Measurements from ENCODE around the gene KL. TPM values are rescaled to one million over a fixed set of nuclear protein-coding genes. Genes with fewer than 3 reads are reported as not detected.

KL gene
- total and polyA plus RNA-seq, 2 of the 8 experiments (the other 6 are each of a cell fraction or from before 2014, with no cell fraction given) = 0.02 TPM; not detected in 1

- Histone ChIP-seq H3K9ac (replicated peaks in 1 of 4; ENCODE audit: extremely low read depth in 1 of 4, low read depth in 3 of 4, low read length in 3 of 4) (no peak overlapping the region), H2BK12ac (ENCODE audit: low read depth, low read length) (0 out of 2 replicates have a peak overlapping the region, but pooled peaks have one; percentile 64), H4K8ac (ENCODE audit: extremely low read depth, insufficient read depth, low read length) (no peak overlapping the region), H2BK15ac (ENCODE audit: low read length) (no peak overlapping the region), H3K27ac (ENCODE audit: low read depth, low read length) (no peak overlapping the region), H2AK5ac (ENCODE audit: low read depth, low read length) (no peak overlapping the region), H3K79me1 (ENCODE audit: low read depth, low read length) (no peaks in the 10 kb centered on the region), H3K23me2 (ENCODE audit: low read depth, low read length) (no peaks in the 10 kb centered on the region), H2BK20ac (ENCODE audit: low read length) (no peak overlapping the region; the same call in 1 of the 2 replicates), H3K79me2 (ENCODE audit: control insufficient read depth in 1 of 2, insufficient read depth in 2 of 2, low read length in 2 of 2) (no peaks in the 10 kb centered on the region), H3K4ac (replicated peaks; ENCODE audit: insufficient read length, low read depth, low read length) (no peak overlapping the region), H3K4me2 (ENCODE audit: insufficient read depth in 1 of 2, low read depth in 2 of 2, low read length in 2 of 2) (peak overlapping the region in 1 of 2 experiments; percentile 34; a peak in 2 of 4 replicates), H2BK120ac (replicated peaks; ENCODE audit: low read depth, low read length) (no peak overlapping the region), H4K5ac (ENCODE audit: insufficient read length, low read depth, low read length) (no peak overlapping the region), H3K23ac (ENCODE audit: insufficient read length) (no peak overlapping the region), H2AFZ (ENCODE audit: low read length) (peak overlapping the region; percentile 29; the same call in 1 of the 2 replicates), H2BK5ac (ENCODE audit: low read depth, low read length) (peak overlapping the region; percentile 45; the same call in 1 of the 2 replicates), H3K27me3 (replicated peaks in 1 of 4; ENCODE audit: control insufficient read depth in 3 of 4, extremely low read depth in 1 of 4, insufficient read depth in 3 of 4, low read length in 3 of 4) (no peaks in the 10 kb centered on the region), H3K18ac (ENCODE audit: extremely low read depth, low read length) (no peak overlapping the region), H3K4me1 (replicated peaks in 1 of 4; ENCODE audit: control insufficient read depth in 3 of 4, insufficient read depth in 4 of 4, low read length in 3 of 4) (peaks cover 0 to 8% (median 5%) of the 10 kb centered on the region in 4 experiments; a peak in 4 of 7 replicates), H3K9me3 (ENCODE audit: insufficient read depth in 2 of 2, low read depth in 1 of 2, low read length in 1 of 2) (no peaks in the 10 kb centered on the region), H3K14ac (ENCODE audit: insufficient read length) (no peak overlapping the region), H3K36me3 (ENCODE audit: control insufficient read depth in 2 of 4, insufficient read depth in 4 of 4, low read length in 3 of 4) (no peaks in the 10 kb centered on the region), H3K4me3 (ENCODE audit: extremely low read depth in 1 of 4, insufficient read depth in 2 of 4, low read depth in 3 of 4, low read length in 4 of 4) (no peak overlapping the region), H4K20me1 (replicated peaks in 1 of 2; ENCODE audit: control insufficient read depth in 1 of 2, insufficient read depth in 2 of 2, low read length in 2 of 2) (no peaks in the 10 kb centered on the region), H3K56ac (replicated peaks; ENCODE audit: insufficient read length, low read depth, low read length) (no peak overlapping the region), H4K91ac (replicated peaks; ENCODE audit: insufficient read length, low read length) (peak overlapping the region; percentile 2)
- no peak for TF ChIP-seq CBX8 (IDR thresholded peaks at IDR 0.05; ENCODE audit: borderline replicate concordance, low read depth, low read length)
- TF ChIP-seq CEBPB (IDR thresholded peaks at IDR 0.05; ENCODE audit: low read depth, low read length) = no peak
- no peak for TF ChIP-seq SRF (IDR thresholded peaks at IDR 0.05; ENCODE audit: low read depth, low read length)
- FAIRE-seq (no peak), DNase-seq (ENCODE audit: low read depth in 1 of 2, low spot score in 2 of 2) (no peak)
- WGBS, 2 experiments (ENCODE audit: extremely low coverage in 1 of 2, insufficient coverage in 1 of 2, insufficient read length in 1 of 2, insufficient replicate concordance in 2 of 2, low coverage in 1 of 2, low lambda C conversion rate in 2 of 2, missing lambda C conversion rate in 1 of 2) = 83% methylated on average over 11 of the region's 11 CpGs; no CpG with 5 or more reads in 1 of the 2 experiments
- CTCF ChIA-PET (ENCODE audit: partially characterized antibody) = interaction anchor here (1.0 to 1.7 kb wide), 3 partner anchors 23 to 67 kb away, joined by 3 to 4 read pairs (median 3); no protein-coding TSS in a partner anchor
- POLR2A ChIA-PET (ENCODE audit: partially characterized antibody) = no interaction called here
Measured at GRCh38 chr13:33092073-33092987, 76.1 kb downstream of the KL start.
